Vagina (tissue), 2 donors: ENCODE measurements around the gene NRXN3. TPM values are rescaled to one million over a fixed set of nuclear protein-coding genes. Genes with fewer than 3 reads are reported as not detected.

Experiments used
- DNase-seq, 2 donors: peaks; one replicate each; pipeline ENCODE4 v3.0.0-alpha.2; 2017; ENCODE audit errors: extremely low spot score in 2 of 2
- H3K27ac ChIP-seq: fragments of 200-600 bp; sonication (generic); one replicate; pipeline ENCODE4 v1.5.1; 2019
- H3K27me3 ChIP-seq: fragments of 200-600 bp; sonication (generic); one replicate; pipeline ENCODE4 v1.5.1; 2019
- H3K36me3 ChIP-seq, 2 donors: fragments of 200-600 bp; sonication (generic); one replicate each; pipeline ENCODE4 v1.5.1; 2017 to 2019
- H3K4me1 ChIP-seq: fragments of 200-600 bp; sonication (generic); one replicate; pipeline ENCODE4 v1.5.1; 2019
- H3K4me3 ChIP-seq, 2 donors: fragments of 200-600 bp; sonication (generic); 1 replicate in 1 of 2; 2 replicates in 1 of 2; pipeline ENCODE4 v1.5.1; 2016 to 2019
- H3K9me3 ChIP-seq: fragments of 200-600 bp; sonication (generic); one replicate; pipeline ENCODE4 v1.5.1; 2019
- CTCF ChIP-seq, 3 experiments: fragments of 450-650 bp in 2 of 3; fragments of 200-600 bp in 1 of 3; sonication (generic) in 1 of 3; IDR thresholded peaks; one replicate each; pipeline ENCODE4 v1.5.1; 2017 to 2019; ENCODE audit warnings: antibody characterized with exemption in 3 of 3, mild to moderate bottlenecking in 2 of 3, moderate library complexity in 2 of 3
- POLR2A ChIP-seq, 2 donors: fragments of 450-650 bp; IDR thresholded peaks; one replicate each; pipeline ENCODE4 v1.6.1; 2017; ENCODE audit warnings: antibody characterized with exemption in 2 of 2, mild to moderate bottlenecking in 2 of 2, moderate library complexity in 2 of 2
- POLR2AphosphoS5 ChIP-seq, 2 donors: sonication (generic); formaldehyde crosslinking; IDR thresholded peaks; one replicate each; pipeline ENCODE4 v1.9.0; 2017; ENCODE audit warnings: antibody characterized with exemption in 2 of 2, mild to moderate bottlenecking in 2 of 2, low read depth in 1 of 2; ENCODE audit not compliant: insufficient read depth in 1 of 2
- intact Hi-C: fragments of 100-400 bp; cut with DNase I; formaldehyde crosslinking; loops from one replicate; pipeline ENCODE4 v1.15.1; 2023
- total RNA-seq: library from RNA; depleted of rRNA; stranded (reverse); fragments of >200 nt; gene quantifications from one replicate; pipeline ENCODE4 v1.2.3, GENCODE V29; 2016

Gene NRXN3
- total RNA-seq, 1 donor from 2014 or later: 4.7 TPM

GRCh38 chr14:78412475-78412874, 242.3 kb downstream of the NRXN3 start:
- TF ChIP-seq POLR2A (IDR thresholded peaks at IDR 0.05) (no peak), POLR2AphosphoS5 (IDR thresholded peaks at IDR 0.05; ENCODE audit: insufficient read depth in 1 of 2, low read depth in 1 of 2) (no peak), CTCF (IDR thresholded peaks at IDR 0.05) (no peak)
- H3K36me3 ChIP-seq: no peaks in the 10 kb centered on the region

GRCh38 chr14:78414172-78414571, 244.0 kb downstream of the NRXN3 start:
- no peak for DNase-seq
- no peaks in the 10 kb centered on the region for H3K4me1 ChIP-seq
- intact Hi-C loops: no loop called here
- H3K4me3 ChIP-seq: no peak overlapping the region
- no peak overlapping the region for H3K27ac ChIP-seq
- H3K9me3 ChIP-seq: no peaks in the 10 kb centered on the region
- no peak for TF ChIP-seq POLR2AphosphoS5 (IDR thresholded peaks at IDR 0.05; ENCODE audit: insufficient read depth in 1 of 2, low read depth in 1 of 2)
- TF ChIP-seq POLR2A (IDR thresholded peaks at IDR 0.05): no peak
- TF ChIP-seq CTCF (IDR thresholded peaks at IDR 0.05): no peak
- H3K27me3 ChIP-seq: no peaks in the 10 kb centered on the region
- no peaks in the 10 kb centered on the region for H3K36me3 ChIP-seq

More at GRCh38 chr14:78412475-78412874, 242.3 kb downstream of the NRXN3 start:
- Histone ChIP-seq H3K9me3 (no peaks in the 10 kb centered on the region), H3K27ac (no peak overlapping the region), H3K4me1 (no peaks in the 10 kb centered on the region), H3K4me3 (no peak overlapping the region), H3K27me3 (no peaks in the 10 kb centered on the region)
- no peak for DNase-seq
- intact Hi-C loops: no loop called here

GRCh38 chr14:78417532-78417931, 247.4 kb downstream of the NRXN3 start:
- Histone ChIP-seq H3K27ac (no peak overlapping the region), H3K36me3 (no peaks in the 10 kb centered on the region), H3K4me3 (no peak overlapping the region), H3K27me3 (no peaks in the 10 kb centered on the region), H3K4me1 (no peaks in the 10 kb centered on the region), H3K9me3 (no peaks in the 10 kb centered on the region)
- TF ChIP-seq POLR2A (IDR thresholded peaks at IDR 0.05) (no peak), CTCF (IDR thresholded peaks at IDR 0.05) (no peak), POLR2AphosphoS5 (IDR thresholded peaks at IDR 0.05; ENCODE audit: insufficient read depth in 1 of 2, low read depth in 1 of 2) (no peak)
- DNase-seq: no peak
- intact Hi-C loops: no loop called here

GRCh38 chr14:78424311-78424710, 254.1 kb downstream of the NRXN3 start:
- H3K27me3 ChIP-seq: no peaks in the 10 kb centered on the region
- H3K4me1 ChIP-seq: no peaks in the 10 kb centered on the region
- no peak for DNase-seq
- TF ChIP-seq CTCF (IDR thresholded peaks at IDR 0.05) (no peak), POLR2A (IDR thresholded peaks at IDR 0.05) (no peak), POLR2AphosphoS5 (IDR thresholded peaks at IDR 0.05; ENCODE audit: insufficient read depth in 1 of 2, low read depth in 1 of 2) (no peak)
- no peak overlapping the region for H3K4me3 ChIP-seq
- intact Hi-C loops: no loop called here
- no peaks in the 10 kb centered on the region for H3K9me3 ChIP-seq
- H3K36me3 ChIP-seq: no peaks in the 10 kb centered on the region
- no peak overlapping the region for H3K27ac ChIP-seq

GRCh38 chr14:78425330-78425729, 255.2 kb downstream of the NRXN3 start:
- intact Hi-C loops: no loop called here
- TF ChIP-seq POLR2A (IDR thresholded peaks at IDR 0.05) (no peak), CTCF (IDR thresholded peaks at IDR 0.05) (no peak), POLR2AphosphoS5 (IDR thresholded peaks at IDR 0.05; ENCODE audit: insufficient read depth in 1 of 2, low read depth in 1 of 2) (no peak)
- no peaks in the 10 kb centered on the region for H3K36me3 ChIP-seq
- H3K4me3 ChIP-seq: no peak overlapping the region
- no peak overlapping the region for H3K27ac ChIP-seq
- H3K27me3 ChIP-seq: no peaks in the 10 kb centered on the region
- H3K9me3 ChIP-seq: no peaks in the 10 kb centered on the region
- H3K4me1 ChIP-seq: no peaks in the 10 kb centered on the region
- DNase-seq: no peak
